GM23338 (cell line): ENCODE data around the gene LGALS13. TPM values are rescaled to one million over a fixed set of nuclear protein-coding genes. Genes with fewer than 3 reads are reported as not detected.

Experiments
- ATAC-seq: fragments of 200-7000 bp; cut with Tn5 transposase; 3 replicates; pipeline ENCODE4 v1.9.1; 2020
- DNase-seq: peaks from one replicate; pipeline ENCODE4 v3.0.0-alpha.2; 2015; ENCODE audit warnings: low spot score
- H2AFZ ChIP-seq: fragments of 200-600 bp; sonication (generic); 2 replicates; pipeline ENCODE4 v1.8.0; 2016; ENCODE audit warnings: antibody characterized with exemption, mild to moderate bottlenecking, moderate library complexity
- H3F3A ChIP-seq: fragments of 200-600 bp; sonication (generic); replicated peaks from 2 replicates; pipeline ENCODE4 v1.8.0; 2017; ENCODE audit warnings: antibody characterized with exemption, mixed run types, low read depth
- H3K27ac ChIP-seq: fragments of 200-600 bp; sonication (generic); 2 replicates; pipeline ENCODE4 v1.6.1; 2016; ENCODE audit warnings: low read depth
- H3K27me3 ChIP-seq: fragments of 200-600 bp; sonication (generic); 2 replicates; pipeline ENCODE4 v1.8.0; 2016; ENCODE audit warnings: mild to moderate bottlenecking, mixed run types, moderate library complexity; ENCODE audit not compliant: insufficient read depth
- H3K36me3 ChIP-seq: fragments of 200-600 bp; sonication (generic); 2 replicates; pipeline ENCODE4 v1.8.0; 2016; ENCODE audit warnings: mild to moderate bottlenecking; ENCODE audit not compliant: insufficient read depth
- H3K4me1 ChIP-seq: fragments of 200-600 bp; sonication (generic); 2 replicates; pipeline ENCODE4 v1.8.0; 2016; ENCODE audit warnings: mild to moderate bottlenecking, moderate library complexity; ENCODE audit not compliant: insufficient read depth
- H3K4me2 ChIP-seq: fragments of 200-600 bp; sonication (generic); 2 replicates; pipeline ENCODE4 v1.7.1; 2017; ENCODE audit warnings: mixed run types
- H3K4me3 ChIP-seq: fragments of 200-600 bp; sonication (generic); 2 replicates; pipeline ENCODE4 v1.6.1; 2016; ENCODE audit warnings: mixed run types
- H3K79me2 ChIP-seq: fragments of 200-600 bp; sonication (generic); replicated peaks from 2 replicates; pipeline ENCODE4 v1.8.0; 2017; ENCODE audit warnings: mild to moderate bottlenecking; ENCODE audit not compliant: insufficient read depth
- H3K9me2 ChIP-seq: fragments of 200-600 bp; sonication (generic); 2 replicates; pipeline ENCODE4 v1.8.0; 2017; ENCODE audit not compliant: insufficient read depth
- H4K20me1 ChIP-seq: fragments of 200-600 bp; sonication (generic); replicated peaks from 2 replicates; pipeline ENCODE4 v1.8.0; 2017; ENCODE audit warnings: mild to moderate bottlenecking; ENCODE audit not compliant: insufficient read depth
- H3K27ac Mint-ChIP-seq: 2 replicates; pipeline ENCODE4 v1.8.0; 2020; ENCODE audit warnings: inconsistent platforms, mild to moderate bottlenecking, moderate library complexity, mixed read lengths
- H3K27me3 Mint-ChIP-seq: 3 replicates; pipeline ENCODE4 v1.8.0; 2022; ENCODE audit warnings: low read depth, mild to moderate bottlenecking, moderate library complexity, mixed read lengths, inconsistent platforms; ENCODE audit not compliant: insufficient read depth, poor library complexity
- H3K36me3 Mint-ChIP-seq: 3 replicates; pipeline ENCODE4 v1.8.0; 2021; ENCODE audit warnings: low read depth, mild to moderate bottlenecking, inconsistent platforms, moderate library complexity, mixed read lengths
- H3K4me1 Mint-ChIP-seq: 3 replicates; pipeline ENCODE4 v1.8.0; 2020; ENCODE audit warnings: mild to moderate bottlenecking, inconsistent platforms, mixed read lengths
- H3K4me3 Mint-ChIP-seq: 3 replicates; pipeline ENCODE4 v1.8.0; 2021; ENCODE audit warnings: moderate library complexity, mild to moderate bottlenecking, inconsistent platforms, mixed read lengths
- H3K9me3 Mint-ChIP-seq: 3 replicates; pipeline ENCODE4 v1.8.0; 2020; ENCODE audit warnings: moderate library complexity, mild to moderate bottlenecking, inconsistent platforms, mixed read lengths
- polyA plus RNA-seq: library from polyadenylated mRNA; unstranded; fragments of >200 nt; fragmentation: Nextera tagmentation; extraction: Ambion mirVana; gene quantifications from 2 replicates; pipeline ENCODE4 v1.2.1, GENCODE V29; 2016
- total RNA-seq: library from RNA; depleted of rRNA; stranded (reverse); fragments of >200 nt; shearing (Covaris generic); gene quantifications from 2 replicates; pipeline ENCODE4 v1.2.3, GENCODE V29; 2014
- TF ChIP-seq, protein P1 (sequence below): fragments of 250-450 bp; sonication (Bioruptor Pico); IDR thresholded peaks from 2 replicates; pipeline ENCODE4 v1.5.0; 2020; ENCODE audit warnings: mild to moderate bottlenecking, moderate library complexity
- TF ChIP-seq, protein P2 (sequence below), 2 experiments: fragments of 200-600 bp in 1 of 2; sonication (generic) in 1 of 2; conservative IDR thresholded peaks; 2 replicates each; pipeline versions ENCODE4 v1.5.1 to v1.6.1; 2016 to 2017; ENCODE audit warnings: antibody characterized with exemption in 2 of 2, low read depth in 2 of 2, mild to moderate bottlenecking in 2 of 2, moderate library complexity in 1 of 2

The LGALS13 gene
- total and polyA plus RNA-seq, 2 experiments from 2014 or later = not detected

DNA sequence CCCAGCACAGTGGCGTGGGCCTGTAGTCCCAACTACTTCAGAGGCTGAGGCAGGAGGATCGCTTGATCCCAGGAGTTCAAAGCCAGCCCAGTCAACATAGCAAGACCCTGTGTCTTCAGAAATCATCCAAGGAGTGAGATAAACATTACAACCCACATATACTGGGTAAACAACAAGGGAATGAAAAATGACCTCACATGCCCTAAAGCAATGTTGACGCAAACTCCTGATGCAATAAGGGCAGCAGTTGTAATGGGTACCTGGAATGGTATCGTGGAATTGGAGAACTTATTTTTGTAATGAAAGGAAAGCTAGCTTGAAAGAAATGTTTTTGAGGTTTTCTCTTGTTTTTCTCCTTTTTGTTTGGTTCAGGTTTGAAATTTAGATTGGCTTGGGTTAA, 28.9 kb downstream of the LGALS13 start:
- ATAC-seq (no peak), DNase-seq (peak; percentile 23)
- peaks cover 4% of the 10 kb centered on the region; the same call in 2 of the 3 replicates for H3K4me1 Mint-ChIP-seq

More for the DNA sequence above, 28.9 kb downstream of the LGALS13 start:
- Histone ChIP-seq H3K36me3 (no peaks in the 10 kb centered on the region), H3K9me2 (no peaks in the 10 kb centered on the region; the same call in 1 of the 2 replicates), H2AFZ (no peak overlapping the region), H3K4me2 (no peak overlapping the region), H3K4me1 (no peaks in the 10 kb centered on the region), H3K27me3 (no peaks in the 10 kb centered on the region), H3K79me2 (no peaks in the 10 kb centered on the region), H4K20me1 (no peaks in the 10 kb centered on the region), H3F3A (no peaks in the 10 kb centered on the region), H3K27ac (peak overlapping the region; percentile 11; the same call in 1 of the 2 replicates), H3K4me3 (no peak overlapping the region)
- Mint-ChIP-seq H3K9me3 (0 out of 3 replicates have a peak, but pooled peaks cover 3% of the 10 kb centered on the region), H3K36me3 (no peaks in the 10 kb centered on the region), H3K4me3 (no peak overlapping the region), H3K27ac (0 out of 2 replicates have a peak overlapping the region, but pooled peaks have one; percentile 68), H3K27me3 (peaks cover 5% of the 10 kb centered on the region)
- TF ChIP-seq, protein P1, sequence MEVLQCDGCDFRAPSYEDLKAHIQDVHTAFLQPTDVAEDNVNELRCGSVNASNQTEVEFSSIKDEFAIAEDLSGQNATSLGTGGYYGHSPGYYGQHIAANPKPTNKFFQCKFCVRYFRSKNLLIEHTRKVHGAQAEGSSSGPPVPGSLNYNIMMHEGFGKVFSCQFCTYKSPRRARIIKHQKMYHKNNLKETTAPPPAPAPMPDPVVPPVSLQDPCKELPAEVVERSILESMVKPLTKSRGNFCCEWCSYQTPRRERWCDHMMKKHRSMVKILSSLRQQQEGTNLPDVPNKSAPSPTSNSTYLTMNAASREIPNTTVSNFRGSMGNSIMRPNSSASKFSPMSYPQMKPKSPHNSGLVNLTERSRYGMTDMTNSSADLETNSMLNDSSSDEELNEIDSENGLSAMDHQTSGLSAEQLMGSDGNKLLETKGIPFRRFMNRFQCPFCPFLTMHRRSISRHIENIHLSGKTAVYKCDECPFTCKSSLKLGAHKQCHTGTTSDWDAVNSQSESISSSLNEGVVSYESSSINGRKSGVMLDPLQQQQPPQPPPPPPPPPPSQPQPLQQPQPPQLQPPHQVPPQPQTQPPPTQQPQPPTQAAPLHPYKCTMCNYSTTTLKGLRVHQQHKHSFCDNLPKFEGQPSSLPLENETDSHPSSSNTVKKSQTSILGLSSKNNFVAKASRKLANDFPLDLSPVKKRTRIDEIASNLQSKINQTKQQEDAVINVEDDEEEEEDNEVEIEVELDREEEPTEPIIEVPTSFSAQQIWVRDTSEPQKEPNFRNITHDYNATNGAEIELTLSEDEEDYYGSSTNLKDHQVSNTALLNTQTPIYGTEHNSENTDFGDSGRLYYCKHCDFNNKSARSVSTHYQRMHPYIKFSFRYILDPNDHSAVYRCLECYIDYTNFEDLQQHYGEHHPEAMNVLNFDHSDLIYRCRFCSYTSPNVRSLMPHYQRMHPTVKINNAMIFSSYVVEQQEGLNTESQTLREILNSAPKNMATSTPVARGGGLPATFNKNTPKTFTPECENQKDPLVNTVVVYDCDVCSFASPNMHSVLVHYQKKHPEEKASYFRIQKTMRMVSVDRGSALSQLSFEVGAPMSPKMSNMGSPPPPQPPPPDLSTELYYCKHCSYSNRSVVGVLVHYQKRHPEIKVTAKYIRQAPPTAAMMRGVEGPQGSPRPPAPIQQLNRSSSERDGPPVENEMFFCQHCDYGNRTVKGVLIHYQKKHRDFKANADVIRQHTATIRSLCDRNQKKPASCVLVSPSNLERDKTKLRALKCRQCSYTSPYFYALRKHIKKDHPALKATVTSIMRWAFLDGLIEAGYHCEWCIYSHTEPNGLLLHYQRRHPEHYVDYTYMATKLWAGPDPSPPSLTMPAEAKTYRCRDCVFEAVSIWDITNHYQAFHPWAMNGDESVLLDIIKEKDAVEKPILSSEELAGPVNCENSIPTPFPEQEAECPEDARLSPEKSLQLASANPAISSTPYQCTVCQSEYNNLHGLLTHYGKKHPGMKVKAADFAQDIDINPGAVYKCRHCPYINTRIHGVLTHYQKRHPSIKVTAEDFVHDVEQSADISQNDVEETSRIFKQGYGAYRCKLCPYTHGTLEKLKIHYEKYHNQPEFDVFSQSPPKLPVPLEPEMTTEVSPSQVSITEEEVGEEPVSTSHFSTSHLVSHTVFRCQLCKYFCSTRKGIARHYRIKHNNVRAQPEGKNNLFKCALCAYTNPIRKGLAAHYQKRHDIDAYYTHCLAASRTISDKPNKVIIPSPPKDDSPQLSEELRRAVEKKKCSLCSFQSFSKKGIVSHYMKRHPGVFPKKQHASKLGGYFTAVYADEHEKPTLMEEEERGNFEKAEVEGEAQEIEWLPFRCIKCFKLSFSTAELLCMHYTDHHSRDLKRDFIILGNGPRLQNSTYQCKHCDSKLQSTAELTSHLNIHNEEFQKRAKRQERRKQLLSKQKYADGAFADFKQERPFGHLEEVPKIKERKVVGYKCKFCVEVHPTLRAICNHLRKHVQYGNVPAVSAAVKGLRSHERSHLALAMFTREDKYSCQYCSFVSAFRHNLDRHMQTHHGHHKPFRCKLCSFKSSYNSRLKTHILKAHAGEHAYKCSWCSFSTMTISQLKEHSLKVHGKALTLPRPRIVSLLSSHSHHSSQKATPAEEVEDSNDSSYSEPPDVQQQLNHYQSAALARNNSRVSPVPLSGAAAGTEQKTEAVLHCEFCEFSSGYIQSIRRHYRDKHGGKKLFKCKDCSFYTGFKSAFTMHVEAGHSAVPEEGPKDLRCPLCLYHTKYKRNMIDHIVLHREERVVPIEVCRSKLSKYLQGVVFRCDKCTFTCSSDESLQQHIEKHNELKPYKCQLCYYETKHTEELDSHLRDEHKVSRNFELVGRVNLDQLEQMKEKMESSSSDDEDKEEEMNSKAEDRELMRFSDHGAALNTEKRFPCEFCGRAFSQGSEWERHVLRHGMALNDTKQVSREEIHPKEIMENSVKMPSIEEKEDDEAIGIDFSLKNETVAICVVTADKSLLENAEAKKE (CRISPR knock-in tag) = no peak
- TF ChIP-seq, protein P2, sequence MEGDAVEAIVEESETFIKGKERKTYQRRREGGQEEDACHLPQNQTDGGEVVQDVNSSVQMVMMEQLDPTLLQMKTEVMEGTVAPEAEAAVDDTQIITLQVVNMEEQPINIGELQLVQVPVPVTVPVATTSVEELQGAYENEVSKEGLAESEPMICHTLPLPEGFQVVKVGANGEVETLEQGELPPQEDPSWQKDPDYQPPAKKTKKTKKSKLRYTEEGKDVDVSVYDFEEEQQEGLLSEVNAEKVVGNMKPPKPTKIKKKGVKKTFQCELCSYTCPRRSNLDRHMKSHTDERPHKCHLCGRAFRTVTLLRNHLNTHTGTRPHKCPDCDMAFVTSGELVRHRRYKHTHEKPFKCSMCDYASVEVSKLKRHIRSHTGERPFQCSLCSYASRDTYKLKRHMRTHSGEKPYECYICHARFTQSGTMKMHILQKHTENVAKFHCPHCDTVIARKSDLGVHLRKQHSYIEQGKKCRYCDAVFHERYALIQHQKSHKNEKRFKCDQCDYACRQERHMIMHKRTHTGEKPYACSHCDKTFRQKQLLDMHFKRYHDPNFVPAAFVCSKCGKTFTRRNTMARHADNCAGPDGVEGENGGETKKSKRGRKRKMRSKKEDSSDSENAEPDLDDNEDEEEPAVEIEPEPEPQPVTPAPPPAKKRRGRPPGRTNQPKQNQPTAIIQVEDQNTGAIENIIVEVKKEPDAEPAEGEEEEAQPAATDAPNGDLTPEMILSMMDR (conservative IDR thresholded peaks at IDR 0.05; ENCODE audit: low read depth in 2 of 2) = no peak
